ENCODE data around the gene LRRC4. TPM values are rescaled to one million over a fixed set of nuclear protein-coding genes. Genes with fewer than 3 reads are reported as not detected.

Gene LRRC4
- total RNA-seq, 1 experiment from 2014 or later: 0.26 TPM

DNA sequence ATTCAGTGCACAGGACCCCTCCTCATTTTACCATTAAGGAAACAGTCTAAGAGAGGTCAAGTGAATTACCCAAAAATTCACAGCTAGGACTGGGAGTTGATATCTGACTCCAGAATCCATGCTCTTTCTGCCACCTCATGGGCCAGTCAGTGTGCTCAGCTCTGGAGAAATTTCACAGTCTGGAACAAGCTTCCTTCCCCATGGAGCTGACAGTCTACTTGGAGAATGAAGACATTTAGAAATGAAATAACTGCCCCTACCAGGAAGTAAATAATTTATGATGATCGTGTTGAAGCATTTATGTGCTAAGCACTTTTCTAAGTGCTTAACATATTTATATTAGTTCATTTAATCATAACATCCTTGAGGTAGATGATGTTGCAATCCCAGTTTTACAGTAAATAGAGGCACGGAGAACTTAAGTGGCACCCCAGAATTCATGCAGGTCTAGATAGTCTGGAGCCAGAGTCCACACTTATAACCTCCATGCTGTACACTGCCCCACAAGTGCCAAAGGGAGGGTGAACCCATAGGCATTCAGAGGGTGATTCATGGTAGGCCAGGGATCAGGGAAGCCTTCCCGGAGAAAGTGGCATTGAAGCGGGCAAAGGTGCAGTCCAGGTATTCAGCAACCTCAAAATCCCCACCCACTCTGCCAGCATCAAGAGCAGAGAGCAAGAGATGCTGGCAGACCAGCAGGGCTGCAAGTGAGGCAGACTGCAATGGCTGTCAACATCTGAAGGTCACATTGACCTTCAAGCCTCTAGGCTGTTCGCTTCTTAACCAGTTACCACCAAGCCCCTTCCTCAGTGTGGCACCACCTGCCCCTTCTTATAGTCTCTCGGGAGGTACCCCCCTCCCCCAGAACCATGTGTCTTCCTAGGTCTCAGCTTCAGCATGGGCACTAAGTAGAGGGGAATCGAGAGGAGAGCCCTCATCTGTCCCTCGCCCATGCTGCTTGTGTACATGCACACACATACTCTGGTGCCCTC is 38.4 kb upstream of the LRRC4 start:
- Histone ChIP-seq H4K20me1 (ENCODE audit: low read length) (no peaks in the 10 kb centered on the region), H3K79me2 (ENCODE audit: low read length) (no peaks in the 10 kb centered on the region), H3K4me2 (ENCODE audit: low read length) (no peak overlapping the region), H2AFZ (ENCODE audit: low read length) (no peak overlapping the region), H3K27me3 (ENCODE audit: low read length) (no peaks in the 10 kb centered on the region), H3F3A (ENCODE audit: low read length, unreplicated experiment) (no peaks in the 10 kb centered on the region), H3K36me3 (ENCODE audit: low read depth, low read length) (no peaks in the 10 kb centered on the region; the same call in 1 of the 2 replicates), H3K9ac (ENCODE audit: low read length) (no peak overlapping the region), H3K4me3 (ENCODE audit: low read length) (no peak overlapping the region), H3K27ac (ENCODE audit: low read length) (no peak overlapping the region), H3K9me3 (ENCODE audit: low read length) (no peaks in the 10 kb centered on the region), H3K9me2 (replicated peaks; ENCODE audit: low read length) (no peaks in the 10 kb centered on the region), H3K4me1 (ENCODE audit: insufficient read depth, low read length) (no peaks in the 10 kb centered on the region)
- TF ChIP-seq EZH2 (IDR thresholded peaks at IDR 0.05; ENCODE audit: low read length, unreplicated experiment) (no peak), EZH2phosphoT487 (IDR thresholded peaks at IDR 0.05; ENCODE audit: borderline replicate concordance, low read length) (no peak)
- TF ChIP-seq, protein P1, sequence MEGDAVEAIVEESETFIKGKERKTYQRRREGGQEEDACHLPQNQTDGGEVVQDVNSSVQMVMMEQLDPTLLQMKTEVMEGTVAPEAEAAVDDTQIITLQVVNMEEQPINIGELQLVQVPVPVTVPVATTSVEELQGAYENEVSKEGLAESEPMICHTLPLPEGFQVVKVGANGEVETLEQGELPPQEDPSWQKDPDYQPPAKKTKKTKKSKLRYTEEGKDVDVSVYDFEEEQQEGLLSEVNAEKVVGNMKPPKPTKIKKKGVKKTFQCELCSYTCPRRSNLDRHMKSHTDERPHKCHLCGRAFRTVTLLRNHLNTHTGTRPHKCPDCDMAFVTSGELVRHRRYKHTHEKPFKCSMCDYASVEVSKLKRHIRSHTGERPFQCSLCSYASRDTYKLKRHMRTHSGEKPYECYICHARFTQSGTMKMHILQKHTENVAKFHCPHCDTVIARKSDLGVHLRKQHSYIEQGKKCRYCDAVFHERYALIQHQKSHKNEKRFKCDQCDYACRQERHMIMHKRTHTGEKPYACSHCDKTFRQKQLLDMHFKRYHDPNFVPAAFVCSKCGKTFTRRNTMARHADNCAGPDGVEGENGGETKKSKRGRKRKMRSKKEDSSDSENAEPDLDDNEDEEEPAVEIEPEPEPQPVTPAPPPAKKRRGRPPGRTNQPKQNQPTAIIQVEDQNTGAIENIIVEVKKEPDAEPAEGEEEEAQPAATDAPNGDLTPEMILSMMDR (conservative IDR thresholded peaks at IDR 0.05; ENCODE audit: low read depth, low read length): no peak
- CTCF ChIA-PET: interaction anchor here (0.5 kb wide), 1 partner anchor 512 kb away, joined by 3 read pairs; no protein-coding TSS in a partner anchor
- no TSS peak for BruUV-seq (replicated peaks)
- POLR2A ChIA-PET (ENCODE audit: unreplicated experiment): no interaction called here
- intact Hi-C loops (cut with micrococcal nuclease): no loop called here
- no peak for DNase-seq
- ATAC-seq: no peak

DNA sequence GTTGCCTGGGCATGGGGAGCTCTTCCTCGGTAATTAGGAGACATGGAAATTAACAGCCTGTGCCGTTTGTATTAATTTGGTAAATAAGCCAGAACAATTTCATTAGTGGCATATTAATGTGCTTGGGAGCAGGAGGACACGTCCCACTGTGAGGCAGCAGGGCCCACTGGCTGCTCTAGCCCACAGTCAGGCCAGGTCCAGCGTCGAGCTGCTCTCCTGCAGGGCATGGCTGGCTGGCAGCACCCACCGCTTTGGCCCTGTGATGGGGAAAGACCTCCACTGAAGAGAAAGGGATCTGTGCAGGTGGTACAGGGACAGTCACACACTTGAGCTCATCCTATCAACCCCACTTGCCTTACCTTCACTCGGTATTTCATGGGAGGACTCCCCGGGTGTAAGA is 37.5 kb upstream of the LRRC4 start:
- H3K4me2 ChIP-seq (ENCODE audit: low read length): no peak overlapping the region
- no peak overlapping the region for H3K9ac ChIP-seq (ENCODE audit: low read length)
- H3K79me2 ChIP-seq (ENCODE audit: low read length): no peaks in the 10 kb centered on the region
- ChIA-PET POLR2A (ENCODE audit: unreplicated experiment) (no interaction called here), CTCF (interaction anchor here (0.5 kb wide), 1 partner anchor 511 kb away, joined by 3 read pairs; no protein-coding TSS in a partner anchor)
- TF ChIP-seq EZH2 (IDR thresholded peaks at IDR 0.05; ENCODE audit: low read length, unreplicated experiment) (no peak), EZH2phosphoT487 (IDR thresholded peaks at IDR 0.05; ENCODE audit: borderline replicate concordance, low read length) (no peak)
- TF ChIP-seq, protein P1 (conservative IDR thresholded peaks at IDR 0.05; ENCODE audit: low read depth, low read length): no peak
- DNase-seq (no peak), ATAC-seq (no peak)
- H3F3A ChIP-seq (ENCODE audit: low read length, unreplicated experiment): no peaks in the 10 kb centered on the region
- no peaks in the 10 kb centered on the region for H3K27me3 ChIP-seq (ENCODE audit: low read length)
- no peaks in the 10 kb centered on the region for H4K20me1 ChIP-seq (ENCODE audit: low read length)
- intact Hi-C loops (cut with micrococcal nuclease): no loop called here
- no peaks in the 10 kb centered on the region for H3K9me2 ChIP-seq (replicated peaks; ENCODE audit: low read length)
- no peak overlapping the region for H3K4me3 ChIP-seq (ENCODE audit: low read length)
- no peak overlapping the region for H2AFZ ChIP-seq (ENCODE audit: low read length)
- BruUV-seq (replicated peaks): no TSS peak
- no peaks in the 10 kb centered on the region for H3K36me3 ChIP-seq (ENCODE audit: low read depth, low read length)
- H3K27ac ChIP-seq (ENCODE audit: low read length): no peak overlapping the region
- H3K4me1 ChIP-seq (ENCODE audit: insufficient read depth, low read length): no peaks in the 10 kb centered on the region
- no peaks in the 10 kb centered on the region for H3K9me3 ChIP-seq (ENCODE audit: low read length)

DNA sequence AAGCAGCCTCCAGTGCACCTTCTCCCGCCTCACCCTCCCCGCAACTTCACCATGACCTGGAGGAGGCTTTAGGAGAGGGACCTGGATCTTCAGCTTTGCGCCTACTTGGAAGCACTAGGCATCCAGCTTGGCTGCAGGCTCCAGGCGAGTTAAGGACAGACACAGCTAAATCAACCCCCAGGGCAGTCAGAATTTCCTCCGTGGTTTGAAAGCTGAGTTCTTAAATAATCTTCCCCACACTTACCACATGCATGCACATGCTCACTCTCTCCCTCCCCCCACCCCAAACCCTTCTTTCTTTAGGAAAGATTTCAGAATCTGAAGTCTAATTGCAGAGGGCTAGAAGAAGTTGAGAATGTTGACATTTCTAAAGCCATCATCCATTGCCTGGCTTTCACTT is 36.7 kb upstream of the LRRC4 start:
- POLR2A ChIA-PET (ENCODE audit: unreplicated experiment): no interaction called here
- Histone ChIP-seq H2AFZ (ENCODE audit: low read length) (no peak overlapping the region), H3K27ac (ENCODE audit: low read length) (no peak overlapping the region), H3K9me2 (replicated peaks; ENCODE audit: low read length) (no peaks in the 10 kb centered on the region), H3K9me3 (ENCODE audit: low read length) (no peaks in the 10 kb centered on the region), H3K4me3 (ENCODE audit: low read length) (no peak overlapping the region), H4K20me1 (ENCODE audit: low read length) (no peaks in the 10 kb centered on the region), H3K4me2 (ENCODE audit: low read length) (no peak overlapping the region), H3K27me3 (ENCODE audit: low read length) (no peaks in the 10 kb centered on the region), H3F3A (ENCODE audit: low read length, unreplicated experiment) (no peaks in the 10 kb centered on the region), H3K9ac (ENCODE audit: low read length) (no peak overlapping the region), H3K4me1 (ENCODE audit: insufficient read depth, low read length) (no peaks in the 10 kb centered on the region), H3K79me2 (ENCODE audit: low read length) (no peaks in the 10 kb centered on the region), H3K36me3 (ENCODE audit: low read depth, low read length) (no peaks in the 10 kb centered on the region)
- intact Hi-C loops (cut with micrococcal nuclease): no loop called here
- DNase-seq: no peak
- TF ChIP-seq, protein P1 (conservative IDR thresholded peaks at IDR 0.05; ENCODE audit: low read depth, low read length): no peak
- CTCF ChIA-PET: no interaction called here
- no TSS peak for BruUV-seq (replicated peaks)
- no peak for ATAC-seq
